Stimulated activated CD8-positive, alpha-beta memory T cell treated with anti-CD3 and anti-CD28 coated beads, Interleukin-7, amount 100 ng/mL, for 24 hours (primary cell): ENCODE results near the gene AGAP1.

ENCODE experiments used
- DNase-seq: peaks from one replicate; pipeline ENCODE4 v3.0.0-alpha.2; 2020; ENCODE audit warnings: low read depth

Gene AGAP1

GRCh38 chr2:236160366-236161081 lies 666.7 kb downstream of the AGAP1 start:
- no peak for DNase-seq

DNA sequence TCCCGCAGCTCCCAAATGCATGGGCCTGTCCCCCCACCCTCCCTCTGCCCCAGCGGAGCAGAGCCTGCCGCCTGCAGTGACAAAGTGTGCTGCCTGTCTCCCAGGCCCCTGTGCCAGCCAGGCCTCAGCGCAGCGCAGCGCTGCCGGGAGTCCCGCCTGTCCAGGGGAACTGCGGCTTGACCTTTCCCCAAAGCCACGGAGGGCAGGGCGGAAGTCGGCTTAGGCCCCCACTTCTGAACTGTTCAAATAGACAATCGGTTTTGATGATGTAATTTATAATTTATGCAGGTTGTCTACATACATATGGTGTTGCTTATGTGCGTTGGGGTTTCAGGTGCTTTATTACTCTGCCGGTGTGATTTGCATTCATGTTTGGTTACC lies 667.2 kb downstream of the AGAP1 start:
- no peak for DNase-seq

DNA sequence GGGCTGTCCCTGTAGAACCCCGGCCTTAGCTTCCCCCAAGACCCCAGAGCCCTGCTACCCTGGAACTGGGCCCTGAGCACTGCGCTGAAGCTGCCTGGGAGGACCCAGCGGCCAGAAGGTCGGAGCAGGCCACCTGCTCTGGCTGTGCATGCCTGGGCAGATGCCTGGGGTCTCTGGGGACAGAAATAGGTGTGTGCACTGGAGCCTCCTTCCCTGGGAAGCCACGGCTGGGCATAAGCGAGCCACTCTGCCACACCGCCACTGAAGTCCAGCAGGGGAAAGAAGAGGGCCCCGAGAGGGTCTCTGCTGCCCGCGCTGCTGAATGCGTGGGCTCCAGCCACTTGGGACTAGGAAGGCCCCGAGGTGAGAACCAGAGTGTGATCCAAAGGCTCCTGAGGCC lies 667.7 kb downstream of the AGAP1 start:
- DNase-seq = no peak

DNA sequence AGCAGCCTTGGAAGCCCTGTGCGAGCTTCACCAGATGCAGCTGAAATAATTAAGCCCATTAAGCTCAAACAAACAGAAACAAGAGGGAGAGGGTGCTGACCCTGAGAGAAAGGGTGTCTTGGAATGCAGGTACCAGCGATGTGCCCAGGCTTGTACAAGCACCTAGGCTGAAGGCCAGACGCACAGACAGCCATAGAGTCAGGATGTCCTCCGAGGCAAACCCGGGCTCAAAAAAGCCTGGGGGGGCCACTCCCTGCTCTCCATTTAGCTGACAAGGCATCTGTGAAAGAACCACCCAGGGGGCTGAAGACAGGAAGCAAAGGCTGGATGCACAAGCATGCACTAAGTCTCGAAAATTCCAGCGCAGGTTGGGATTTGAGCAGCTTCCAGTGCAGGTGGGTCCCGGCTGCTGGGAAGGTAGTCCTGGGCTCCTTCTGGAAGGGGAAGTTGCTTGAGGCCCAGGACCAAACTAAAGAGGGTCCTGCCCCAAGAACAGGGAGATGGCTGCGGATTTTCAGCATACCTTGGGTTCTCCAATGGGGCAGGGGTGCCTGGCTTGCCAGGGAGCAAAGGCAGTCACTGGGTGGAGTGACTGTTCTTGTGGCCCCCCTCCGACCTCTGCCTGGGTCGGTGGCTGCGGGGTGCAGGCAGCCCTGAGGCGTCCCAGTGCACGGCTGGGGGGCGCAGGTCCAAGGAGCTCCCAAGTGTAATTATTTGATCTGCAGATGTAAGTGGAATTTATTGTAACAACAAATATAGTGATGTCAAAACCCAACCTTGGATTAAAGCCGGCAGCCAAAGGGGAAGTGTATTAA lies 668.4 kb downstream of the AGAP1 start:
- no peak for DNase-seq

- DNase-seq = no peak
These were observed 669.1 kb downstream of the AGAP1 start for GRCh38 chr2:236162882-236163470.

GRCh38 chr2:236163471-236164200 lies 669.8 kb downstream of the AGAP1 start:
- DNase-seq = no peak

- DNase-seq = no peak
These were observed 670.5 kb downstream of the AGAP1 start for GRCh38 chr2:236164201-236164924.

DNA sequence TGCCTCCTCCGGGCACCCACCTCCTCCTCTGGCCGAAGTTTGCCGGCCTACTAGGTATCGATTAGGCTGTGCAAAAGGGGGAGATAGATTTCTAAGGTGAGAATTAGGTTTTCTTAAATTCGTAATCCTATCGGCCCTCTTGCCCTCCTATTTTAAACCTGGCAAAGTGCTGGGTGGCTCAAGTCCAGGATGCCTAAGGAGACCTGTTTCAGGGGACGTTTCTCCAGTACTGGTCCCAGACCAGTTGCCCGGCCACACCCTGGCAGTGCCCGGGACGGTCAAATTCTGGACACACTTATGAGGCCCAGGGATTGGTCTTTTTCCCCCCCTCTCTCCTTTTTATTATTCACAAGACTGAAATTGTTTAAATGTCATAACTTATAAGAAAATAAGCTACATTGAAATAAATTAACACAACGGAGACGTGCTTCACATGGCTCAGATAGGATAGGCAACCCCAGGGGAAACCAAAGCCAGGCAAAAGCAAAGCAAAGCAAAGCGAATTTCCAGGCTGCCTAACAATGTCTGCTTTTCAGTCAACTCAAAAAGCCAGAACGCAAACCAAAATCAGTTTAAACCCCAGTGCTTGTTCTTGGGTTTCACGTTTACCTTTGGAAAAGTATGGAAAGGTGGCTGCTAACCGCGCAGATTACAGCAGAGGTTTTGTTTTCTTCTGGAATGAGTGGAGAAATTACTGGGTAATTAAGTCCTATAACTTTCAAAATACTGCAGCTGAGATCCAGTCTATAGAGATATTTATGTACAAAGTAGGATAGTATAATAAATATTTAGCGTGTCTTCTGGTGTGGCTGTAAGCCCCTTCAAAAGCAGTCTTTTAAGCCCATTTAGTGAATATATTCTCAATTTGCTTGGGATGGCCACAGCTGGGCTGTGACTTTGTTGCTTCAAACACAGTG lies 671.3 kb downstream of the AGAP1 start:
- no peak for DNase-seq

GRCh38 chr2:236165842-236166795 lies 672.3 kb downstream of the AGAP1 start:
- no peak for DNase-seq

DNA sequence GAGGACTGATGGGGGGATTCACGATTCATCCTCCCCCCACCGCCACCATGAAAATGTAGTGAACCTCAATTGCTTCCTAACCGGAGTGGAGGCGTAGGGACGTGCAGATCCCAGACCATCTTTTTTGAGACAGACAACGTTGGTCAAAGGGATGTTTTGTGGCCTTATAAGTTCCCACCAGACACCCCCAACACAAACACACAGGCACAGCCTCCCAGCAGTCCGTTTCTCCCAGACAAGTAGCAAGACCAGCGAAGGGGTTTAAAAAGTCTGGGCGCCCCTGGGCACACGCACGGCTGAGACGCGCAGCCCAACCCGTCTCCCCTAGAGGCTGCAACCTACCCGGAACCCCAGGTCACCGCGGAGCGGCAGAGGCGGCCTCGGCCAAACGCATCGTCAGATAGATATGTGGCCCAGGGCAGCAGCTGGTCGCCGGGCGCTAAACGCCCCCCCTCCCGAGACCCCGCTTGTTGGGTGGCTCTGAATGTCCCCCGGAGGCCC lies 673.0 kb downstream of the AGAP1 start:
- DNase-seq = no peak

DNA sequence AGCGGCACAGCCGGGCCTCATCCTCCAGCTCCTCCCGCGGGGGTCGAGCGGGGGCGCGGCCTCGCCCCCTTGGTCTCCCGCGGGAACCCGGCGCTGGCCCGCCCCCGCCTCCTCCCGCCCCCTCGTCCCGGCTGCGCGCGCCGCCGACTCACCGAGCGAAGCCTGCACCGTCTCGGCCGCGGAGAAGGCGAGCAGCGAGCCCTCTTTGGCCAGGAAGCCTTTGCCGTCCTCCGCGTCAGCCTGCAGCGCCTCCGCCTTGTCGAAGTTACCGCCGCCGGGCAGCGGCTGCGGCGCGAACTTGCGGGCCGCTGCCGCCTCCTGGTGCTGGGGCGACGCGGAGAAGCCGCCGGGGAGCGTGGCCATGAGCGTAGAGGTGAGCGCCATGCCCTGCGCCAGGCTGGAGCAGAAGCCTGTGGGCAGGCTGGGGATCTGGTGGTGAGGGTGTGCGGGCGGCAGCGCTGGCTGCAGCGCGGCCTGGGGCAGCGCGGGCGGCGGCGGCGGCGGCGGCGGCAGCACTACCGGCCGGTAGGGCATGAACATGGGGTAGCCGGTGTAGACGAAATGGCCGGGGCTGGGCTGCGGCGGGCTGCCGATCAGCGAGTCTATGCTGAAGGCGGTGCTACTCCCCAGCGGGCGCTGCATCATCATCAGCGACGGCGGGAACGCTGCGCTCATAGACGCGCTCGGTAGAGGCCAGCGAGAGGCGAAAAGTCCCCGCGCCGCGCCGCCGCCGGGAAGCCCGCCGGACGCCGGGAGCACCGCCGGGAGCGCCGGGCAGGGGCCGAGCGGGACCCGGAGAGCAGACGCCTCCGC lies 673.7 kb downstream of the AGAP1 start:
- DNase-seq = no peak

DNA sequence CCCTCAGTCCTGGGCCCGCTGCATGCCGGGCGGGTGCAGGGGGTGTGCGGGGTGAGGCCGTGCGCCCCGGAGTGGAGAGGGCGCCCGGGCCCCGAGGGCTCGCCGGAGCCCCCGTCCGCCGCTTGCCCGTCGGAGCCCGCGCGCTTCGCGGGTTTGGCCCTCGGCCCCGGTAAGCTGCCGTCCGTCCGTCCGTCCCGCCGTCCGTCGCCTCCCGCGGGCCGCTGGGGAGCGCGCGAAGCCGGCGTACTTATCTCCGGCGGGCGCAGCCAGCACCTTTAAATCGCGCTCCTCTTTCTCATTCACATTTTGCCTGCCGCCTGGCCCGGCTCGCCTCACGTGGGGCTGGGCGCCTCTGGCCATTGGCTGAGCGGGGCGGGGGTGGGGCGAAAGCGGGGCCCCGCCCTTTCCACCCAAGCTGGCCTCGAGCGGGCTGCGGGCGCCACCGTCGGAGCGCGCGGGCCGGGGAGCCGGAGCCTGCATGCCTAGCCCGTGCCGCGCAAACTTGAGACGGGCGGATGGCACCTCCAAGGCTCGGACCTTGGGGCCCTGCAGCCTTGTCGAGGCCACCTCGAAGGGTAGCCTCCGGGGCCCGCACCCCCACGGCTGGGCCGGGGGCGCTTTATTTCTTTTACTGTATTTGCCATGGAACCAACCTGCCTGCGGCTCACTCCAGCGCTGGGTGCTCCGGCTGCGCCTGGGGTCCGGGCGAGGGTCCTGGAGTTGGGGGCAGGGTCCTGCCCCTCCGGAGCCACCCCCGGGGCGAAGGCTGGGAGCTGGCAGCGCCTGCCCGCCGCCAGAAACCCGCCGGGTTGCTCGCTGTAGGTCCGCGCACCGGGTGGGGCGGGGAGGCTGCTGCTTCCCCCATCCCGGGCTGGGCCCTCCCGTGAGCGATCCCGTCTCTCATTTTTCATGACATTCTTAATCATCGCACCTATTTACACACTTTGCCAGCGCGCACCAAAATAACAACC lies 674.6 kb downstream of the AGAP1 start, which contains the start of gene GBX2:
Gene GBX2 (minus strand): TSS at position 277 of the 971 bp plus-strand sequence. CDS start 415 bp downstream, outside the sequence.
- DNase-seq = no peak

- no peak for DNase-seq
These were observed 675.4 kb downstream of the AGAP1 start for GRCh38 chr2:236169151-236169721.

GRCh38 chr2:236169741-236170589 lies 676.1 kb downstream of the AGAP1 start:
- DNase-seq = no peak

GRCh38 chr2:236170590-236171165 lies 676.8 kb downstream of the AGAP1 start:
- no peak for DNase-seq
